PC-3 (cell line): ENCODE measurements around the gene PSMD1.

Source experiments
- CTCF ChIP-seq: fragments of 300-600 bp; sonication (generic); conservative IDR thresholded peaks from 2 replicates; pipeline ENCODE4 v1.5.1; 2017; ENCODE audit warnings: antibody characterized with exemption, low read depth, mild to moderate bottlenecking, low read length
- EZH2 ChIP-seq: fragments of 300-600 bp; sonication (generic); IDR thresholded peaks from one replicate; pipeline ENCODE4 v1.6.1; 2017; ENCODE audit warnings: antibody characterized with exemption, mild to moderate bottlenecking, low read length; ENCODE audit not compliant: unreplicated experiment
- EZH2phosphoT487 ChIP-seq: fragments of 300-600 bp; sonication (generic); IDR thresholded peaks from 2 replicates; pipeline ENCODE4 v1.6.1; 2018; ENCODE audit warnings: mild to moderate bottlenecking, antibody characterized with exemption, low read length, borderline replicate concordance

GRCh38 chr2:231100990-231101389, 44.3 kb downstream of the PSMD1 start:
- TF ChIP-seq CTCF (no peak), EZH2 (no peak), EZH2phosphoT487 (no peak)
